HG03439 (cell line): ENCODE data around the gene LIPG.

Source experiments
- ATAC-seq: cut with Tn5 transposase; IDR thresholded peaks from one replicate; pipeline ENCODE4 v1.9.1; 2021; ENCODE audit warnings: mild to moderate bottlenecking, moderate library complexity; ENCODE audit not compliant: unreplicated experiment

Gene LIPG

GRCh38 chr18:49609256-49610021 is 47.6 kb downstream of the LIPG start:
- no peak for ATAC-seq

GRCh38 chr18:49610022-49610445 is 48.2 kb downstream of the LIPG start:
- no peak for ATAC-seq

GRCh38 chr18:49611316-49611715 is 49.5 kb downstream of the LIPG start:
- no peak for ATAC-seq

GRCh38 chr18:49612515-49613033 is 50.7 kb downstream of the LIPG start:
- peak; percentile 86 for ATAC-seq

GRCh38 chr18:49613141-49613640 is 51.3 kb downstream of the LIPG start:
- no peak for ATAC-seq

- no peak for ATAC-seq
These were observed 51.8 kb downstream of the LIPG start for GRCh38 chr18:49613641-49614151.

- no peak for ATAC-seq
These were observed 54.9 kb downstream of the LIPG start for GRCh38 chr18:49616618-49617328.

GRCh38 chr18:49617329-49617695 is 55.5 kb downstream of the LIPG start:
- no peak for ATAC-seq

GRCh38 chr18:49617865-49618264 is 56.0 kb downstream of the LIPG start:
- no peak for ATAC-seq

GRCh38 chr18:49618742-49619681 is 57.2 kb downstream of the LIPG start:
- ATAC-seq: no peak

GRCh38 chr18:49619801-49620200 is 57.9 kb downstream of the LIPG start:
- ATAC-seq: no peak

- ATAC-seq: no peak
These were observed 59.4 kb downstream of the LIPG start for GRCh38 chr18:49621301-49621700.

- ATAC-seq: no peak
These were observed 60.0 kb downstream of the LIPG start for GRCh38 chr18:49621717-49622351.

GRCh38 chr18:49623571-49623970 is 61.7 kb downstream of the LIPG start:
- ATAC-seq: no peak

GRCh38 chr18:49625021-49625691 is 63.3 kb downstream of the LIPG start:
- no peak for ATAC-seq

- ATAC-seq: no peak
These were observed 65.1 kb downstream of the LIPG start for GRCh38 chr18:49626842-49627467.

GRCh38 chr18:49628119-49628518 is 66.3 kb downstream of the LIPG start:
- no peak for ATAC-seq

- ATAC-seq: no peak
These were observed 67.3 kb downstream of the LIPG start for GRCh38 chr18:49628881-49629795.
